SU-DHL-6 (cell line): ENCODE data around the gene SKIL.
"Not testable (repeated sequence)": the region's sequence is repeated elsewhere in the genome, so short reads cannot be mapped to it uniquely, and the experiment has no call there.

Experiments used
- CTCF ChIP-seq: fragments of 200-600 bp; sonication (generic); IDR thresholded peaks from one replicate; pipeline ENCODE4 v1.5.1; 2017; ENCODE audit warnings: antibody characterized with exemption, mild to moderate bottlenecking, low read length, moderate library complexity; ENCODE audit not compliant: insufficient read depth, poor library complexity, severe bottlenecking
- EZH2phosphoT487 ChIP-seq: fragments of 200-600 bp; sonication (generic), shearing (Covaris generic); conservative IDR thresholded peaks from 2 replicates; pipeline ENCODE4 v1.6.1; 2018; ENCODE audit warnings: mild to moderate bottlenecking, antibody characterized with exemption, low read length, moderate library complexity, mixed read lengths

GRCh38 chr3:170343859-170344258, 13.7 kb upstream of the SKIL start:
- not testable (repeated sequence) for TF ChIP-seq CTCF, EZH2phosphoT487
